ENCODE measurements around the gene CA10.
A peak's percentile ranks its signal among the peaks of the same experiment; 100 is the strongest.

CA10 gene

GRCh38 chr17:51813140-51813783, 345.3 kb downstream of the CA10 start:
- DNase-seq, result no peak

GRCh38 chr17:51807460-51807859, 351.1 kb downstream of the CA10 start:
- DNase-seq, result no peak

GRCh38 chr17:51805765-51806164, 352.7 kb downstream of the CA10 start:
- DNase-seq, result no peak

GRCh38 chr17:51805185-51805584, 353.3 kb downstream of the CA10 start:
- no peak for DNase-seq

GRCh38 chr17:51803161-51803560, 355.4 kb downstream of the CA10 start:
- no peak for DNase-seq

GRCh38 chr17:51802544-51802943, 356.0 kb downstream of the CA10 start:
- DNase-seq, result no peak

- no peak for DNase-seq
Observed at GRCh38 chr17:51801626-51802025, 356.9 kb downstream of the CA10 start.

GRCh38 chr17:51799981-51800380, 358.5 kb downstream of the CA10 start:
- no peak for DNase-seq

- DNase-seq, result no peak
Observed at GRCh38 chr17:51799240-51799639, 359.3 kb downstream of the CA10 start.

DNA sequence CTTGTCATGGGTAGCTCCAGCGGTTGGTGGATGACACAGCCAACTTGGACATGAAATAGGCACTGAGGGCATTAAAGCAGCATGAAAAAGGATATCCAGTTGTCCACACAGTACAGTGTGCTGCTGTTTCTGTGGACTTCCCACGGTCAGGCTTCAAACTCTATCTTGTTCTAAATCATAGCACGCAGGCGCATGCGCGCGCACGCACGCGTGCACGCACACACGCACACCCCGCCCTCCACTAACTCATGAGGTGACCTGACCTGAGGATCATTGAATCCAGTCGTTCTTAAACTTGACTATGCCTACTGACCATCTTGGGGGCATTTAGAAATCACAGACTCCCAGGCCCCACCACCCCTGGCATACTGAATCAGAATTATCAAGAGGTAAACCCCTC, 361.4 kb downstream of the CA10 start:
- DNase-seq, result no peak

GRCh38 chr17:51796026-51796425, 362.5 kb downstream of the CA10 start:
- no peak for DNase-seq

DNA sequence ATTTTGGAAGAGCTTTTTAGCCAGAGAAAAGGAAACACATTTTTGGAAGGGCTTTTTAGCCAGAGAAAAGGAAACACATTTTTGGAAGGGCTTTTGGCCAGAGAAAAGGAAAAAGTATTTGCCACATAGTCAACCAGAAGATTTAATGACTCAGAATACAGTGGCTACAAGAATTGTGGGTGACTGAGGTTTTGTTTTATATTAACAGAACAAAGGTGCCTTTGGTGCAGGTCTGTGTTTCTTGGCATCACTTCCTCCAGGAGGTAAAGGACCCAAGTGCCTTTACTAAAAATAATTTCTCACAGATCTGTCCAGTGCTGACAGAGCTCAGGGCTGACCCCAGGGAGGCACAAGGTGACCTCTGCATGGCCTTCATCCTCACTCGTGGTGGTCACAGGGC, 363.1 kb downstream of the CA10 start:
- no peak for DNase-seq

- DNase-seq, result no peak
Observed at GRCh38 chr17:51794466-51794865, 364.0 kb downstream of the CA10 start.

DNA sequence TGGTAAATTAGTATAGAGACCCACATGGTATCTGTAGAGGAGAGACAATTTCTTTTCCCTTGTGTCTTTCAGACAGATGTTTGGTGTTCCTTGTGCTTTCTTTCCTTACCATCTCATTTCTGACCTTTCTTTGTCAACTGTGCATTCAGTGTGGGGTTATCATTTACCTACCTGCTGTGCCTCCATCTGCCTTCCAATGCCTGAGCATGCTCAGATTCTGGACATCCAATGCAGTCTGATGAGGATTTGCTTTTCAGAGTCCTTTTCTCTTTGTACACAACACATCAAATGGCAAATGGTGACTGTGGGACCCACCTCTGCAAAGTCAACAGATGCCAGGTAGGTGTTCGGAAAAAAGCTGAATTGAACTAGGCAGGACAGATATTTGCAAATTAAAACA, 364.8 kb downstream of the CA10 start:
- no peak for DNase-seq

GRCh38 chr17:51778842-51779241, 379.7 kb downstream of the CA10 start:
- no peak for DNase-seq

DNA sequence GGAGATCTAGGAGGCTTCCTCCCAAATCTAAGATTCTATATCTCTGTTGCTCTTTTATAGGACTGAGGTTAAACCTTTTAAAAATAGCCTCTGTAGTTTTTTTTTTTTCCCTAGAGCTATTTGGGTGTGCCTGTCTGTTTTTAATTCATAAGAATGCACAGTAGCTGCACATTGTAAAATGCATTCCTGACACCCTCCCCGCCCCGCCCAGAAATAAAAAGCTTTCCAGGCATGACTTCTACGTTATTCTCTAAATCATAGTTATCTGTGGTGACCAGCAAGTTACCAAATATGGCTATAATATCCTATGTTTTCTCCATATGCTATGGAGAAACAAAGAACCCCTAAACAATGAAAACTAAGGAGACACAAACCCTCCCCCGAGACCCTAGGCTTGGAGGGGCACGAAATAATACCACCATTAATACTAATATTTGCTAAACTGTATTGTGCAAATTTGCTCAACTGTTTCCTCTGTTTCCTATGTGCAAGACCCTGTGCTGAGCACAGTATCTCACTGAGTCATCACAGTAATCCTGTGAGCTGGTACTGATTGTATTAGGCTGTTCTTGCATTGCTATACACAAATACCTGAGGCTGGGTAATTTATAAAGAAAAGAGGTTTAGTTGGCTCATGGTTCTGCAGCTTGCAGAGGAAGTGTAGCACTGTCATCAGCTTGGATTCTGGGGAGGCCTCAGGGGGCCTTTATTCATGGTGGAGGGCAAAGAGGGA, 388.3 kb downstream of the CA10 start:
- DNase-seq, result no peak

DNA sequence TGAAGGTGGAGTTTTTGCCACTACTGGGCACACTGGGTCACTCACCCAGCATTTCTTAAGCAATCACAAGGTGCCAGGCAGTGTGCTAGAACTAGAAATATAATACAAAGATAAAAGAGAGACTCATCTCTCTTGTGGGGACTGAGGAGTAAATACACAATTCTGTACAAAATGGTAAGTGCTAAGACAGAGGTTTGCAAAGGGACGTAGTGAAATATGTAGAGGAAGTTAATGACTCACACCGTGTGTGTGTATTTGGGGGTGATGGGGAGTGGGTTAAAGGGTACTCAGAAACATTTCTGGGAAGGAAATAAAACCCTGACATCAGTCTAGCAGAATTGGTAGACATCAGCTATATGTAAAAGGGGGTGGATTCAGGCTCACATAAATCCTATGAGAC, 389.3 kb downstream of the CA10 start:
- no peak for DNase-seq

GRCh38 chr17:51768706-51769105, 389.8 kb downstream of the CA10 start:
- DNase-seq, result no peak

DNA sequence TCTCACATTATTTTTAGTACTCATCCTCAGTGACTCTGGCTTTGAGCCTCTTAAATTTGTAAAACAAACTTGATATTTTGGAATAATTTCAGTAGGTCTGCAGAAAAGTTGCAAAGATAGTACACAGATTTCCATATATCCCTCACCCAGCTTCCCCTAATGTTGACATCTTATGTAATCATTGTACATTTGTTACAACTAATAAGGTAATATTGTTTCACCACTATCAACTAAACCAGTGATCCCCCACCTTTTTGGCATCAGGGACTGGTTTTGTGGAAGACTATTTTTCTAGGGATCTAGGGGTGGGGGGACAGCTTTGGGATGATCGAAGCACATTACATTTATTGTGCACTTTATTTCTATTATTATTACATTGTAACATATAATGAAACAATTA, 391.2 kb downstream of the CA10 start:
- no peak for DNase-seq

DNA sequence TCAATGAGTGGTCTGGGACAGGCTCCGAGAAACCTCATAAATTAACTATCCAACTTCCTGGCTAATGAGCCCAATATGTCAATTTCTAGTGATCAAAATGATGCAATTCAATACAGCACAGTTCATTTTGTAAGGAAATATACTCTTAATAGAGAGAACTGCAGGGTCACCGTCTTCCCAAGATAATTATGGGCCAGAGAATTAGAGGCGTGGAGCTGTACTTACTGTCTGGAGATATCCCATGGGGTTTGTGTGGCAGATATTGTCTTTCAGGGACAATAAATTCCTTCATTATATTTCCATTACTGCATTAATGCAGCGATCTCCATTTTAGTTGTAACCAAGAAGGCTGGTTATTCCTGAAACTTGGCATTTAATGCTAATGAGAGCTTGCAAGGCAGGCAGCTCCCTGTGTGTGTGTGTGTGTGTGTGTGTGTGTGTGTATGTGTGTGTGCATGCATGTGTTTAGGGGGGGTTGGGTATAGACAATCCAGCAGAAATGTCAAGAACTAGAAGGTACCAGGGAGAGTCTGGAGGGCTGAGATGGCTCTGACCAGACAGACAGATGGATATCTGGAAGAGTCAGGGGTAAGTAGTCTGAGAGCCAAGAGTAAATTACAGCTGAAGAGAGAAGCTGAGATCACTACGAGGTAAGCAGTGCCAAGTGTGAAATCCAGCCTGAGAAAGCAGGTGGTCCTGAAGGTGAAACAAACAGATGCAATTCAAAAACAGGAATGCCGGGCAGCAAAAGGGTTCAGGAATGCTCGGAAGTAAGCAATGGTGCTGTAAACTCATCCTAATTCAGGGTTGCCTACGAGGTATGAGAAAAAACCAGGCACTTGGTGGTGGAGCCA, 393.0 kb downstream of the CA10 start:
- DNase-seq, result no peak

DNA sequence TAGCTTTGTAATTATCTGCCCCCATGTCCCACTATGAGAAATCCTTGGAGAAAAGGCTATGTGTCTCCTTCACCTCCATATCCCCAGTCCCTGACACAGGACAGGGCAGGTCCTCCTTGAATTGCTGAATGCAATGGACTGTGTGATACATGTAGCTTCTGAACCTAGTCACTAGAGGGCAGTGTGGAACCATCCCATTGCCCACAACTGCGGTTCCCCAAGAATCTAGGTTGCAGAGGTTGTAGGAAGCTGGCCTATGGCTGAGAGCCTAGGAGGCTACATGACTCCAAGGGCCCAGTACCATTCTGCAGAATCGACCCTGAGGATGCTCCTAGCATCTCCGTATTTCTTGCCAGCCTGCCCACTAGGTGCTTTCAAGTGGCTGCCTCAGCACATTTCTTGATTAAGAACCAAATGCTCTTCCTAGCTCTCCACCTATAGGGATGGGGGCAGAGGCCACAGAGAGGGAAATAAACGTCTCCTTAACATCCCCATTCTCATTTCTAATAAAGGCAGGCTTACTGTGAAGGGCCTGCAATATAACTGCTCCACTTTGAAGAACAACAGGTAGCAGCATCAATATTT, 394.0 kb downstream of the CA10 start:
- DNase-seq, result peak; percentile 63

- no peak for DNase-seq
Observed at GRCh38 chr17:51763058-51763457, 395.5 kb downstream of the CA10 start.

GRCh38 chr17:51761105-51761504, 397.4 kb downstream of the CA10 start:
- no peak for DNase-seq

GRCh38 chr17:51759260-51759659, 399.3 kb downstream of the CA10 start:
- DNase-seq, result no peak

All from RPMI8226 (cell line).